IMR-90 (cell line): ENCODE data around the gene DCHS2. TPM values are rescaled to one million over a fixed set of nuclear protein-coding genes. Genes with fewer than 3 reads are reported as not detected.

Experiments
- ATAC-seq: fragments of 200-7000 bp; cut with Tn5 transposase; 2 replicates; pipeline ENCODE4 v1.9.1; 2020; ENCODE audit warnings: low read depth, mild to moderate bottlenecking, moderate library complexity
- BruUV-seq: library from RNA; stranded (reverse); fragments of 400-500 nt; replicated peaks from 2 replicates; lab custom pipeline; 2021; lab: Mats Ljungman, UMichigan
- CTCF ChIA-PET: fragments of 300-600 bp; formaldehyde crosslinking; extraction: SDS; loops from one replicate; lab custom pipeline; 2021; ENCODE audit warnings: antibody characterized with exemption; lab: Yijun Ruan, JAX
- POLR2A ChIA-PET: fragments of 300-600 bp; sonication (Branson Sonifier 250); formaldehyde crosslinking; loops from one replicate; lab custom pipeline; 2022; ENCODE audit warnings: antibody characterized with exemption; ENCODE audit not compliant: unreplicated experiment; lab: Charles Lee
- DNase-seq: peaks from one replicate; pipeline ENCODE4 v3.0.0; 2013
- H2AFZ ChIP-seq: replicated peaks from 2 replicates; pipeline ENCODE3; 2013; ENCODE audit warnings: low read length, mild to moderate bottlenecking; ENCODE audit not compliant: poor library complexity
- H2AK5ac ChIP-seq: 2 replicates; pipeline ENCODE4 v1.6.1; 2013; ENCODE audit warnings: low read depth, low read length, inconsistent platforms
- H2AK9ac ChIP-seq: replicated peaks from 2 replicates; pipeline ENCODE3; 2013; ENCODE audit warnings: mild to moderate bottlenecking, low read depth, low read length, moderate library complexity; ENCODE audit not compliant: poor library complexity
- H2BK120ac ChIP-seq: 2 replicates; pipeline ENCODE4 v1.6.1; 2013; ENCODE audit warnings: low read depth, low read length, inconsistent platforms
- H2BK15ac ChIP-seq: 3 replicates; pipeline ENCODE4 v1.6.1; 2013; ENCODE audit warnings: low read depth, low read length, inconsistent platforms
- H2BK20ac ChIP-seq: 2 replicates; pipeline ENCODE4 v1.6.1; 2013; ENCODE audit warnings: low read depth, mild to moderate bottlenecking, inconsistent platforms, low read length, moderate library complexity
- H2BK5ac ChIP-seq: 2 replicates; pipeline ENCODE4 v1.6.1; 2013; ENCODE audit warnings: mild to moderate bottlenecking, low read depth, low read length, inconsistent platforms; ENCODE audit not compliant: poor library complexity, severe bottlenecking
- H3K14ac ChIP-seq: replicated peaks from 2 replicates; pipeline ENCODE4 v1.6.1; 2013; ENCODE audit warnings: low read depth, low read length, inconsistent platforms
- H3K18ac ChIP-seq: 2 replicates; pipeline ENCODE4 v1.6.1; 2013; ENCODE audit warnings: low read depth, low read length, control low read depth
- H3K23ac ChIP-seq: 2 replicates; pipeline ENCODE4 v1.6.1; 2013; ENCODE audit warnings: low read depth, low read length, inconsistent platforms
- H3K27ac ChIP-seq: 2 replicates; pipeline ENCODE4 v1.5.1; 2013; ENCODE audit warnings: mild to moderate bottlenecking, control low read depth, low read length; ENCODE audit not compliant: insufficient read depth
- H3K27me3 ChIP-seq: 2 replicates; pipeline ENCODE4 v1.6.1; 2013; ENCODE audit warnings: low read length; ENCODE audit not compliant: control insufficient read depth, insufficient read depth
- H3K36me3 ChIP-seq: 2 replicates; pipeline ENCODE4 v1.6.1; 2013; ENCODE audit warnings: low read length, mixed read lengths; ENCODE audit not compliant: control insufficient read depth, insufficient read depth
- H3K4ac ChIP-seq: 2 replicates; pipeline ENCODE4 v1.6.1; 2013; ENCODE audit warnings: low read depth, low read length, inconsistent platforms
- H3K4me1 ChIP-seq: 2 replicates; pipeline ENCODE4 v1.6.1; 2013; ENCODE audit warnings: low read length, mixed read lengths; ENCODE audit not compliant: control insufficient read depth, insufficient read depth
- H3K4me2 ChIP-seq: 2 replicates; pipeline ENCODE4 v1.6.1; 2013; ENCODE audit warnings: low read depth, mild to moderate bottlenecking, control low read depth, low read length, moderate library complexity
- H3K4me3 ChIP-seq: 2 replicates; pipeline ENCODE4 v1.5.1; 2013; ENCODE audit warnings: low read depth, mild to moderate bottlenecking, control low read depth, low read length, moderate library complexity; ENCODE audit not compliant: insufficient read depth
- H3K56ac ChIP-seq: 2 replicates; pipeline ENCODE4 v1.6.1; 2013; ENCODE audit warnings: low read length, inconsistent platforms; ENCODE audit not compliant: insufficient read depth; ENCODE audit errors: extremely low read depth
- H3K79me1 ChIP-seq, 2 experiments: 2 replicates each; pipeline ENCODE4 v1.6.1; 2013; ENCODE audit warnings: low read length in 2 of 2, inconsistent platforms in 1 of 2, low read depth in 1 of 2
- H3K9ac ChIP-seq: 2 replicates; pipeline ENCODE4 v1.6.1; 2013; ENCODE audit warnings: low read depth, low read length, control low read depth
- H3K9me1 ChIP-seq: 2 replicates; pipeline ENCODE4 v1.6.1; 2013; ENCODE audit warnings: low read length, inconsistent platforms; ENCODE audit not compliant: insufficient read depth
- H3K9me3 ChIP-seq: 2 replicates; pipeline ENCODE4 v1.6.1; 2013; ENCODE audit warnings: low read length; ENCODE audit not compliant: control insufficient read depth, insufficient read depth
- H4K20me1 ChIP-seq: 2 replicates; pipeline ENCODE4 v1.6.1; 2013; ENCODE audit warnings: low read length, inconsistent platforms; ENCODE audit not compliant: insufficient read depth
- H4K5ac ChIP-seq: 2 replicates; pipeline ENCODE4 v1.6.1; 2013; ENCODE audit warnings: mild to moderate bottlenecking, low read depth, low read length, control low read depth
- H4K8ac ChIP-seq, 2 experiments: 2 replicates each; pipeline ENCODE4 v1.6.1; 2013; ENCODE audit warnings: low read depth in 2 of 2, low read length in 2 of 2, control low read depth in 1 of 2, inconsistent platforms in 1 of 2
- H4K91ac ChIP-seq: 2 replicates; pipeline ENCODE4 v1.6.1; 2013; ENCODE audit warnings: low read depth, low read length, inconsistent platforms; ENCODE audit not compliant: insufficient read depth
- BHLHE40 ChIP-seq: fragments of 150-350 bp; IDR thresholded peaks from 2 replicates; pipeline ENCODE4 v1.6.1; 2016; ENCODE audit warnings: mild to moderate bottlenecking, low read depth, low read length
- RAD21 ChIP-seq: IDR thresholded peaks from 2 replicates; pipeline ENCODE4 v1.6.1; 2012; ENCODE audit warnings: low read length, improper control_type of control experiment
- RFX5 ChIP-seq: IDR thresholded peaks from 2 replicates; pipeline ENCODE4 v1.8.0; 2012; ENCODE audit warnings: low read depth, mild to moderate bottlenecking, low read length, moderate library complexity
- WGBS, 2 experiments: methylation state at CpG; one replicate each; pipeline versions ENCODE4 v1.1.5 to v1.1.7; 2013; ENCODE audit warnings: missing lambda C conversion rate in 2 of 2; ENCODE audit not compliant: insufficient read length in 1 of 2; ENCODE audit errors: extremely low coverage in 2 of 2; 5-methylcytosine and 5-hydroxymethylcytosine counted together
- dilution Hi-C: fragments of 300-500 bp; cut with HindIII; formaldehyde crosslinking; loops from one replicate; pipeline ENCODE4 v1.14.3; 2018; ENCODE audit warnings: low sequenced_read_pairs; ENCODE audit not compliant: unreplicated experiment
- in situ Hi-C: fragments of 300-500 bp; cut with MboI; formaldehyde crosslinking; loops from 3 replicates; pipeline ENCODE4 v1.14.3; 2019; ENCODE audit warnings: low sequenced_read_pairs, inconsistent platforms, mixed read lengths
- intact Hi-C: fragments of 100-400 bp; cut with micrococcal nuclease; formaldehyde crosslinking; loops from 2 replicates; pipeline ENCODE4 v1.10.0; 2022
- polyA plus RNA-seq, 3 experiments: library from polyadenylated mRNA; depleted of rRNA; stranded (reverse); fragments of >200 nt; gene quantifications; 2 replicates each; pipeline ENCODE4 v1.2.3, GENCODE V29; 2012; ENCODE audit warnings: low replicate concordance in 1 of 3
- total RNA-seq: library from RNA; depleted of rRNA; stranded (reverse); fragments of >200 nt; gene quantifications from 2 replicates; pipeline ENCODE4 v1.2.3, GENCODE V29; 2012

The DCHS2 gene
- total and polyA plus RNA-seq, 2 of the 4 experiments (the other 2 are of a cell fraction): not detected

GRCh38 chr4:154211506-154211905, 280.1 kb downstream of the DCHS2 start:
- Histone ChIP-seq H2BK15ac (no peak overlapping the region), H3K4me3 (no peak overlapping the region), H3K4ac (no peak overlapping the region), H3K36me3 (no peaks in the 10 kb centered on the region), H3K4me2 (no peak overlapping the region), H3K79me1 (no peaks in the 10 kb centered on the region), H3K27ac (no peak overlapping the region), H3K9ac (no peak overlapping the region), H2AK9ac (no peak overlapping the region), H3K56ac (no peak overlapping the region), H3K4me1 (no peaks in the 10 kb centered on the region), H4K20me1 (no peaks in the 10 kb centered on the region), H2BK5ac (no peak overlapping the region), H4K8ac (no peak overlapping the region), H3K9me1 (no peaks in the 10 kb centered on the region), H3K27me3 (no peaks in the 10 kb centered on the region), H3K18ac (no peak overlapping the region), H2AK5ac (no peak overlapping the region), H4K91ac (no peak overlapping the region), H3K9me3 (0 out of 2 replicates have a peak, but pooled peaks cover 2% of the 10 kb centered on the region), H3K23ac (no peak overlapping the region), H4K5ac (no peak overlapping the region), H2BK20ac (no peak overlapping the region), H2AFZ (no peak overlapping the region), H2BK120ac (no peak overlapping the region), H3K14ac (no peak overlapping the region)
- ATAC-seq (no peak), DNase-seq (no peak)
- in situ Hi-C loops (no loop called here), dilution Hi-C loops (no loop called here), intact Hi-C loops (no loop called here)
- no TSS peak for BruUV-seq
- POLR2A ChIA-PET: no interaction called here
- CTCF ChIA-PET: no interaction called here
- WGBS, 2 experiments: no CpG with 5 or more reads among the region's 1 CpG
- TF ChIP-seq RAD21 (no peak), BHLHE40 (no peak), RFX5 (no peak)
